ENCODE results near the gene IL1RAPL2. TPM values are rescaled to one million over a fixed set of nuclear protein-coding genes. Genes with fewer than 3 reads are reported as not detected.
"Not testable (repeated sequence)": the region's sequence is repeated elsewhere in the genome, so short reads cannot be mapped to it uniquely, and the experiment has no call there.

The IL1RAPL2 gene
- total RNA-seq, 1 donor: not detected

- Histone ChIP-seq H3K27ac (ENCODE audit: low read depth, low read length) (no peak overlapping the region), H3K4me3 (ENCODE audit: insufficient read depth, low read length) (no peak overlapping the region), H3K9me3 (ENCODE audit: low read depth, low read length) (no peaks in the 10 kb centered on the region), H3K27me3 (ENCODE audit: insufficient read depth, low read length) (peaks cover 8% of the 10 kb centered on the region), H3K79me2 (ENCODE audit: insufficient read depth, low read length) (no peaks in the 10 kb centered on the region), H3K4me2 (ENCODE audit: insufficient read depth, low read length) (no peak overlapping the region), H2AFZ (ENCODE audit: low read length) (no peak overlapping the region), H4K20me1 (ENCODE audit: insufficient read depth, low read length) (no peaks in the 10 kb centered on the region), H3K4me1 (ENCODE audit: insufficient read depth, low read length) (no peaks in the 10 kb centered on the region), H3K36me3 (ENCODE audit: insufficient read depth, low read length) (no peaks in the 10 kb centered on the region)
- no peak for DNase-seq (ENCODE audit: insufficient read length, low spot score, missing footprints)
- TF ChIP-seq CTCF (IDR thresholded peaks at IDR 0.05; ENCODE audit: extremely low read depth, low read depth, low read length): no peak
These were observed 1207.8 kb downstream of the IL1RAPL2 start for GRCh38 chrX:105773801-105774200.

GRCh38 chrX:105775679-105776078 lies 1209.7 kb downstream of the IL1RAPL2 start:
- DNase-seq (ENCODE audit: insufficient read length, low spot score, missing footprints): no peak
- H3K27me3 ChIP-seq (ENCODE audit: insufficient read depth, low read length): peaks cover 8% of the 10 kb centered on the region
- no peaks in the 10 kb centered on the region for H3K79me2 ChIP-seq (ENCODE audit: insufficient read depth, low read length)
- TF ChIP-seq CTCF (IDR thresholded peaks at IDR 0.05; ENCODE audit: extremely low read depth, low read depth, low read length): no peak
- no peaks in the 10 kb centered on the region for H3K9me3 ChIP-seq (ENCODE audit: low read depth, low read length)
- no peak overlapping the region for H3K4me3 ChIP-seq (ENCODE audit: insufficient read depth, low read length)
- no peak overlapping the region for H3K27ac ChIP-seq (ENCODE audit: low read depth, low read length)
- H2AFZ ChIP-seq (ENCODE audit: low read length): no peak overlapping the region
- H4K20me1 ChIP-seq (ENCODE audit: insufficient read depth, low read length): no peaks in the 10 kb centered on the region
- H3K36me3 ChIP-seq (ENCODE audit: insufficient read depth, low read length): no peaks in the 10 kb centered on the region
- H3K4me2 ChIP-seq (ENCODE audit: insufficient read depth, low read length): no peak overlapping the region
- no peaks in the 10 kb centered on the region for H3K4me1 ChIP-seq (ENCODE audit: insufficient read depth, low read length)

GRCh38 chrX:105781804-105782203 lies 1215.8 kb downstream of the IL1RAPL2 start:
- DNase-seq (ENCODE audit: insufficient read length, low spot score, missing footprints): no peak
- H3K79me2 ChIP-seq (ENCODE audit: insufficient read depth, low read length): no peaks in the 10 kb centered on the region
- no peak overlapping the region for H2AFZ ChIP-seq (ENCODE audit: low read length)
- no peaks in the 10 kb centered on the region for H4K20me1 ChIP-seq (ENCODE audit: insufficient read depth, low read length)
- no peaks in the 10 kb centered on the region for H3K4me1 ChIP-seq (ENCODE audit: insufficient read depth, low read length)
- H3K4me2 ChIP-seq (ENCODE audit: insufficient read depth, low read length): no peak overlapping the region
- H3K27me3 ChIP-seq (ENCODE audit: insufficient read depth, low read length): no peaks in the 10 kb centered on the region
- H3K9me3 ChIP-seq (ENCODE audit: low read depth, low read length): no peaks in the 10 kb centered on the region
- no peaks in the 10 kb centered on the region for H3K36me3 ChIP-seq (ENCODE audit: insufficient read depth, low read length)
- H3K27ac ChIP-seq (ENCODE audit: low read depth, low read length): no peak overlapping the region
- no peak for TF ChIP-seq CTCF (IDR thresholded peaks at IDR 0.05; ENCODE audit: extremely low read depth, low read depth, low read length)
- H3K4me3 ChIP-seq (ENCODE audit: insufficient read depth, low read length): no peak overlapping the region

GRCh38 chrX:105796877-105797276 lies 1230.9 kb downstream of the IL1RAPL2 start:
- H3K9me3 ChIP-seq (ENCODE audit: low read depth, low read length); H4K20me1 ChIP-seq (ENCODE audit: insufficient read depth, low read length); H3K79me2 ChIP-seq (ENCODE audit: insufficient read depth, low read length); H3K27me3 ChIP-seq (ENCODE audit: insufficient read depth, low read length); H3K36me3 ChIP-seq (ENCODE audit: insufficient read depth, low read length); H3K27ac ChIP-seq (ENCODE audit: low read depth, low read length); H2AFZ ChIP-seq (ENCODE audit: low read length); H3K4me1 ChIP-seq (ENCODE audit: insufficient read depth, low read length); H3K4me2 ChIP-seq (ENCODE audit: insufficient read depth, low read length); H3K4me3 ChIP-seq (ENCODE audit: insufficient read depth, low read length); DNase-seq (ENCODE audit: insufficient read length, low spot score, missing footprints): not testable (repeated sequence)
